Hematopoietic multipotent progenitor cell treated with erythropoietin and hydrocortisone succinate and interleukin-3 and kit ligand, for 6 days (in vitro differentiated cells): ENCODE results near the gene FOXP1.

Experiments
- DNase-seq: peaks from one replicate; pipeline ENCODE4 v3.0.0-alpha.2; 2015

FOXP1 gene

GRCh38 chr3:71562938-71563337, 20.6 kb downstream of the FOXP1 start:
- DNase-seq, result no peak

- no peak for DNase-seq
Observed at GRCh38 chr3:71560665-71561064, 22.9 kb downstream of the FOXP1 start.

GRCh38 chr3:71559578-71560162, 23.9 kb downstream of the FOXP1 start:
- no peak for DNase-seq

GRCh38 chr3:71559021-71559420, 24.5 kb downstream of the FOXP1 start:
- no peak for DNase-seq

- no peak for DNase-seq
Observed at GRCh38 chr3:71554649-71555048, 28.9 kb downstream of the FOXP1 start.

- peak; percentile 47 for DNase-seq
Observed at GRCh38 chr3:71551311-71551919, 32.1 kb downstream of the FOXP1 start.

- no peak for DNase-seq
Observed at GRCh38 chr3:71549951-71550350, 33.6 kb downstream of the FOXP1 start.

GRCh38 chr3:71548705-71549384, 34.7 kb downstream of the FOXP1 start:
- no peak for DNase-seq

GRCh38 chr3:71547249-71548198, 36.0 kb downstream of the FOXP1 start:
- peak; percentile 68 for DNase-seq

- peak; percentile 30 for DNase-seq
Observed at GRCh38 chr3:71546821-71547220, 36.7 kb downstream of the FOXP1 start.

GRCh38 chr3:71545330-71545729, 38.2 kb downstream of the FOXP1 start:
- DNase-seq, result no peak

- DNase-seq, result no peak
Observed at GRCh38 chr3:71543371-71544016, 40.0 kb downstream of the FOXP1 start.

GRCh38 chr3:71542521-71543370, 40.8 kb downstream of the FOXP1 start:
- DNase-seq, result peak; percentile 87

GRCh38 chr3:71541313-71541712, 42.2 kb downstream of the FOXP1 start:
- DNase-seq, result no peak

GRCh38 chr3:71537211-71537611, 46.3 kb downstream of the FOXP1 start:
- DNase-seq, result no peak

GRCh38 chr3:71536376-71536965, 47.1 kb downstream of the FOXP1 start:
- DNase-seq, result peak; percentile 59

GRCh38 chr3:71533588-71533987, 49.9 kb downstream of the FOXP1 start:
- no peak for DNase-seq

- DNase-seq, result peak; percentile 21
Observed at GRCh38 chr3:71532639-71533395, 50.7 kb downstream of the FOXP1 start.

GRCh38 chr3:71530903-71531530, 52.5 kb downstream of the FOXP1 start:
- DNase-seq, result no peak

GRCh38 chr3:71528816-71529215, 54.7 kb downstream of the FOXP1 start:
- DNase-seq, result no peak
